ENCODE data around the gene CCDC33.

Gene CCDC33

DNA sequence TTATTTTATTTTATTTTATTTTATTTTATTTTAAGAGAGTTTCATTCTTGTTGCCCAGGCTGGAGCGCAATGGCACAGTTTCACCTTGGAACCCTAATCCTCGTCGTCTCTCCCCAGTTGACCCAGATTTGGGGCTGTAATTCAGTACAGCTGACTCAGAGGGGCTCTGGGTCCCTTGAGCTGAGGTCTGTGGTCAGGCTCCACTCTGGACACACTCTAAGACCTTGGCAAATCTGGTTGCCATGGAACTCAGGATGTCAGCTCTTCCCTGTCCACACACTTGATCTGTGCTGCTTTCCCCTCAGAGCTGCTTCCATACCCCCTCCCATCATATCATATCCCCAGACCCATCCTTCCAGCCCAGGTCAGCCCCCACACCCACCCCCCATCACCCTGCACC lies 132.0 kb downstream of the CCDC33 start:
- TF ChIP-seq, protein P1, sequence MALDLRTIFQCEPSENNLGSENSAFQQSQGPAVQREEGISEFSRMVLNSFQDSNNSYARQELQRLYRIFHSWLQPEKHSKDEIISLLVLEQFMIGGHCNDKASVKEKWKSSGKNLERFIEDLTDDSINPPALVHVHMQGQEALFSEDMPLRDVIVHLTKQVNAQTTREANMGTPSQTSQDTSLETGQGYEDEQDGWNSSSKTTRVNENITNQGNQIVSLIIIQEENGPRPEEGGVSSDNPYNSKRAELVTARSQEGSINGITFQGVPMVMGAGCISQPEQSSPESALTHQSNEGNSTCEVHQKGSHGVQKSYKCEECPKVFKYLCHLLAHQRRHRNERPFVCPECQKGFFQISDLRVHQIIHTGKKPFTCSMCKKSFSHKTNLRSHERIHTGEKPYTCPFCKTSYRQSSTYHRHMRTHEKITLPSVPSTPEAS (tag by site-specific recombination; IDR thresholded peaks at IDR 0.05), result no peak
- TF ChIP-seq ZNF600 (tag by site-specific recombination; IDR thresholded peaks at IDR 0.05), result no peak
- no peak for TF ChIP-seq ZNF366 (tag by site-specific recombination; conservative IDR thresholded peaks at IDR 0.05)
- no peak for TF ChIP-seq ZNF629 (tag by site-specific recombination; IDR thresholded peaks at IDR 0.05)
- TF ChIP-seq, protein P2, sequence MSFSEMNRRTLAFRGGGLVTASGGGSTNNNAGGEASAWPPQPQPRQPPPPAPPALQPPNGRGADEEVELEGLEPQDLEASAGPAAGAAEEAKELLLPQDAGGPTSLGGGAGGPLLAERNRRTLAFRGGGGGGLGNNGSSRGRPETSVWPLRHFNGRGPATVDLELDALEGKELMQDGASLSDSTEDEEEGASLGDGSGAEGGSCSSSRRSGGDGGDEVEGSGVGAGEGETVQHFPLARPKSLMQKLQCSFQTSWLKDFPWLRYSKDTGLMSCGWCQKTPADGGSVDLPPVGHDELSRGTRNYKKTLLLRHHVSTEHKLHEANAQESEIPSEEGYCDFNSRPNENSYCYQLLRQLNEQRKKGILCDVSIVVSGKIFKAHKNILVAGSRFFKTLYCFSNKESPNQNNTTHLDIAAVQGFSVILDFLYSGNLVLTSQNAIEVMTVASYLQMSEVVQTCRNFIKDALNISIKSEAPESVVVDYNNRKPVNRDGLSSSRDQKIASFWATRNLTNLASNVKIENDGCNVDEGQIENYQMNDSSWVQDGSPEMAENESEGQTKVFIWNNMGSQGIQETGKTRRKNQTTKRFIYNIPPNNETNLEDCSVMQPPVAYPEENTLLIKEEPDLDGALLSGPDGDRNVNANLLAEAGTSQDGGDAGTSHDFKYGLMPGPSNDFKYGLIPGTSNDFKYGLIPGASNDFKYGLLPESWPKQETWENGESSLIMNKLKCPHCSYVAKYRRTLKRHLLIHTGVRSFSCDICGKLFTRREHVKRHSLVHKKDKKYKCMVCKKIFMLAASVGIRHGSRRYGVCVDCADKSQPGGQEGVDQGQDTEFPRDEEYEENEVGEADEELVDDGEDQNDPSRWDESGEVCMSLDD (tag by site-specific recombination; IDR thresholded peaks at IDR 0.05), result no peak
- TF ChIP-seq KLF8 (tag by site-specific recombination; IDR thresholded peaks at IDR 0.05), result no peak
- no peak for TF ChIP-seq KLF10 (tag by site-specific recombination; IDR thresholded peaks at IDR 0.05)
- no peak for TF ChIP-seq ZNF777 (tag by site-specific recombination; IDR thresholded peaks at IDR 0.05; ENCODE audit: borderline replicate concordance)
- TF ChIP-seq ZNF266 (tag by site-specific recombination; IDR thresholded peaks at IDR 0.05; ENCODE audit: low read depth), result no peak
- TF ChIP-seq, protein P3, sequence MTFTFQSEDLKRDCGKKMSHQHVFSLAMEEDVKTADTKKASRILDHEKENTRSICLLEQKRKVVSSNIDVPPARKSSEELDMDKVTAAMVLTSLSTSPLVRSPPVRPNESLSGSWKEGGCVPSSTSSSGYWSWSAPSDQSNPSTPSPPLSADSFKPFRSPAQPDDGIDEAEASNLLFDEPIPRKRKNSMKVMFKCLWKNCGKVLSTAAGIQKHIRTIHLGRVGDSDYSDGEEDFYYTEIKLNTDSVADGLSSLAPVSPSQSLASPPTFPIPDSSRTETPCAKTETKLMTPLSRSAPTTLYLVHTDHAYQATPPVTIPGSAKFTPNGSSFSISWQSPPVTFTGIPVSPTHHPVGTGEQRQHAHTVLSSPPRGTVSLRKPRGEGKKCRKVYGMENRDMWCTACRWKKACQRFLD (tag by site-specific recombination; IDR thresholded peaks at IDR 0.05), result no peak
- TF ChIP-seq ZNF654 (tag by site-specific recombination; IDR thresholded peaks at IDR 0.05; ENCODE audit: low read depth), result no peak
- no peak for TF ChIP-seq ZBTB1 (tag by site-specific recombination; IDR thresholded peaks at IDR 0.05)
- TF ChIP-seq, protein P4, sequence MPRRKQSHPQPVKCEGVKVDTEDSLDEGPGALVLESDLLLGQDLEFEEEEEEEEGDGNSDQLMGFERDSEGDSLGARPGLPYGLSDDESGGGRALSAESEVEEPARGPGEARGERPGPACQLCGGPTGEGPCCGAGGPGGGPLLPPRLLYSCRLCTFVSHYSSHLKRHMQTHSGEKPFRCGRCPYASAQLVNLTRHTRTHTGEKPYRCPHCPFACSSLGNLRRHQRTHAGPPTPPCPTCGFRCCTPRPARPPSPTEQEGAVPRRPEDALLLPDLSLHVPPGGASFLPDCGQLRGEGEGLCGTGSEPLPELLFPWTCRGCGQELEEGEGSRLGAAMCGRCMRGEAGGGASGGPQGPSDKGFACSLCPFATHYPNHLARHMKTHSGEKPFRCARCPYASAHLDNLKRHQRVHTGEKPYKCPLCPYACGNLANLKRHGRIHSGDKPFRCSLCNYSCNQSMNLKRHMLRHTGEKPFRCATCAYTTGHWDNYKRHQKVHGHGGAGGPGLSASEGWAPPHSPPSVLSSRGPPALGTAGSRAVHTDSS (tag by site-specific recombination; IDR thresholded peaks at IDR 0.05), result no peak
- TF ChIP-seq PRDM1 (tag by site-specific recombination; IDR thresholded peaks at IDR 0.05), result no peak
- Histone ChIP-seq H3K27ac (ENCODE audit: extremely low read depth, low read depth, low read length) (no peak overlapping the region), H3K9me3 (ENCODE audit: control insufficient read depth, insufficient read depth, low read depth, low read length) (no peaks in the 10 kb centered on the region), H3K4me1 (ENCODE audit: control insufficient read depth, insufficient read depth, low read length) (no peaks in the 10 kb centered on the region), H3K4me3 (ENCODE audit: low read depth, low read length) (no peak overlapping the region), H3K36me3 (ENCODE audit: control insufficient read depth in 2 of 2, insufficient read depth in 1 of 2, low read length in 2 of 2) (no peaks in the 10 kb centered on the region)
- ChIA-PET POLR2A (interaction anchor here (1.1 kb wide), 1 partner anchor 401 kb away, joined by 3 read pairs; no protein-coding TSS in a partner anchor), CTCF (interaction anchor here (1.1 to 25.1 kb wide), 5 partner anchors 71 to 403 kb away, joined by 3 to 768 read pairs (median 6); partner anchors contain the start of gene SEMA7A)

DNA sequence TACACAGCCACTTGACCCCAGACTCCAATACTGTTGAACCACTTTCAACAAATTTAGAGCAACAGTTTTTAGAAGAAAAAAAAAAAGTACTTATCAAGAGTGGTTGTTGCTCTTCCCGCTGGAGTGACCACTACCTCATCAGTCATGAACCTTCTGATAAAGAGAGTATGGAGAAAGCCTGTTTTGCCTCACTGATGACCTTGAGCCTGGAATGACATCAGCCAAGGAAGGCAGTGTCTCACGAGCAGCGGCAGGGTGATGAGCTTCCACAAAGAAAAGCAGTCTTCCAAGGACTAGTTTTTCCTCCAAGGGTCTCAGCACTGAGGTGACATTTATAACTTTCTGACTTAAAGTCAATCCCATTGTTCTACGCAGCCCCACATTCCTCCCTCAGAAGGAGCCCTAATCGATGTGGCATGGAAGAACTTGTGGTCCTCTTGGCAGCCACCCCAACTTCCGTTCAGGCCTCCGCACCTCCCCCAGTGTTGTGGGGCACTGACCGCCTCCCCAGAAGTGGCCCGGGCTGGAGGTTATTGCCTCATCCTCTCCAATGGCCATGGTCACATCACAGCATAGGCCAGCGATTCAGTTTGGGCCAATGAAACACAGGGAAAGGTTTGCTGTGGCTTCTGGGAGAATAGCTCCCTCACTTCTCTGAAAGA lies 133.1 kb downstream of the CCDC33 start:
- no peaks in the 10 kb centered on the region for H3K9me3 ChIP-seq (ENCODE audit: control insufficient read depth, insufficient read depth, low read depth, low read length)
- ChIA-PET POLR2A (no interaction called here), CTCF (interaction anchor here (0.5 to 25.1 kb wide), 7 partner anchors 8 to 402 kb away, joined by 3 to 768 read pairs (median 4); partner anchors contain the start of gene SEMA7A)
- H3K4me1 ChIP-seq (ENCODE audit: control insufficient read depth, insufficient read depth, low read length), result 0 out of 2 replicates have a peak, but pooled peaks cover 2% of the 10 kb centered on the region
- no peak for TF ChIP-seq ZNF324 (tag by site-specific recombination; IDR thresholded peaks at IDR 0.05)
- no peak for TF ChIP-seq ZNF302 (tag by site-specific recombination; IDR thresholded peaks at IDR 0.05; ENCODE audit: low read depth)
- TF ChIP-seq ZNF701 (tag by site-specific recombination; IDR thresholded peaks at IDR 0.05), result no peak
- no peak for TF ChIP-seq ZFHX2 (tag by site-specific recombination; conservative IDR thresholded peaks at IDR 0.05)
- TF ChIP-seq ZNF560 (tag by site-specific recombination; IDR thresholded peaks at IDR 0.05; ENCODE audit: borderline replicate concordance), result no peak
- TF ChIP-seq, protein P3 (tag by site-specific recombination; IDR thresholded peaks at IDR 0.05), result no peak
- H3K36me3 ChIP-seq (ENCODE audit: control insufficient read depth in 2 of 2, insufficient read depth in 1 of 2, low read length in 2 of 2), result no peaks in the 10 kb centered on the region
- no peak overlapping the region for H3K27ac ChIP-seq (ENCODE audit: extremely low read depth, low read depth, low read length)
- H3K4me3 ChIP-seq (ENCODE audit: low read depth, low read length), result no peak overlapping the region
